OCI-LY1 (cell line): ENCODE data around the gene DNTT.
A peak's percentile ranks its signal among the peaks of the same experiment; 100 is the strongest.

Source experiments
- H2AFZ ChIP-seq: fragments of 200-600 bp; sonication (generic), shearing (Covaris generic); 2 replicates; pipeline ENCODE4 v1.6.0; 2014; ENCODE audit warnings: antibody characterized with exemption, mild to moderate bottlenecking, low read length
- H3F3A ChIP-seq: fragments of 200-600 bp; sonication (generic), shearing (Covaris generic); 2 replicates; pipeline ENCODE4 v1.6.0; 2014; ENCODE audit warnings: mild to moderate bottlenecking, antibody characterized with exemption, low read length, moderate library complexity; ENCODE audit not compliant: insufficient read depth
- H3K27ac ChIP-seq: fragments of 200-600 bp; sonication (generic); 2 replicates; pipeline ENCODE4 v1.5.1; 2014; ENCODE audit warnings: low read length, mixed run types, mild to moderate bottlenecking, low read depth; ENCODE audit not compliant: poor library complexity, severe bottlenecking
- H3K27me3 ChIP-seq: fragments of 200-600 bp; sonication (generic); 2 replicates; pipeline ENCODE4 v1.6.0; 2014; ENCODE audit warnings: antibody characterized with exemption, mild to moderate bottlenecking, low read length, moderate library complexity; ENCODE audit not compliant: insufficient read depth
- H3K36me3 ChIP-seq: fragments of 200-600 bp; sonication (generic); 2 replicates; pipeline ENCODE4 v1.6.1; 2014; ENCODE audit warnings: mild to moderate bottlenecking, antibody characterized with exemption, low read length, moderate library complexity, mixed read lengths; ENCODE audit not compliant: insufficient read depth
- H3K4me1 ChIP-seq: fragments of 200-600 bp; sonication (generic); 2 replicates; pipeline ENCODE4 v1.5.1; 2014; ENCODE audit warnings: mild to moderate bottlenecking, low read length, moderate library complexity; ENCODE audit not compliant: insufficient read depth, severe bottlenecking
- H3K4me2 ChIP-seq: fragments of 200-600 bp; sonication (generic), shearing (Covaris generic); 2 replicates; pipeline ENCODE4 v1.6.1; 2014; ENCODE audit warnings: low read length
- H3K4me3 ChIP-seq: fragments of 200-600 bp; sonication (generic); 2 replicates; pipeline ENCODE4 v1.5.1; 2014; ENCODE audit warnings: low read length, low read depth, mild to moderate bottlenecking, mixed read lengths; ENCODE audit not compliant: poor library complexity, severe bottlenecking
- H3K79me2 ChIP-seq: fragments of 200-600 bp; shearing (Covaris generic); 2 replicates; pipeline ENCODE4 v1.6.1; 2016; ENCODE audit warnings: mixed run types, low read length, mixed read lengths; ENCODE audit not compliant: insufficient read depth
- H3K9ac ChIP-seq: fragments of 200-600 bp; sonication (generic), shearing (Covaris generic); 2 replicates; pipeline ENCODE4 v1.6.1; 2014; ENCODE audit warnings: mild to moderate bottlenecking, low read length, mixed read lengths
- H3K9me2 ChIP-seq: fragments of 200-600 bp; sonication (generic), shearing (Covaris generic); 2 replicates; pipeline ENCODE4 v1.6.1; 2014; ENCODE audit warnings: low read depth, mild to moderate bottlenecking, low read length, mixed read lengths
- H3K9me3 ChIP-seq: fragments of 200-600 bp; shearing (Covaris generic); 2 replicates; pipeline ENCODE4 v1.6.1; 2014; ENCODE audit warnings: low read length, mixed read lengths
- H4K20me1 ChIP-seq: fragments of 200-600 bp; sonication (generic), shearing (Covaris generic); 2 replicates; pipeline ENCODE4 v1.6.0; 2016; ENCODE audit warnings: mild to moderate bottlenecking, low read length; ENCODE audit not compliant: insufficient read depth
- EZH2 ChIP-seq: fragments of 200-600 bp; sonication (generic), shearing (Covaris generic); IDR thresholded peaks from 2 replicates; pipeline ENCODE4 v1.8.0; 2017; ENCODE audit warnings: borderline replicate concordance, mixed run types, mild to moderate bottlenecking, antibody characterized with exemption, low read length, moderate library complexity, mixed read lengths
- TF ChIP-seq, protein P1 (sequence below): fragments of 200-600 bp; sonication (generic), shearing (Covaris generic); IDR thresholded peaks from 2 replicates; pipeline ENCODE4 v1.5.1; 2017; ENCODE audit warnings: mild to moderate bottlenecking, antibody characterized with exemption, low read length, moderate library complexity, mixed read lengths

The DNTT gene

DNA sequence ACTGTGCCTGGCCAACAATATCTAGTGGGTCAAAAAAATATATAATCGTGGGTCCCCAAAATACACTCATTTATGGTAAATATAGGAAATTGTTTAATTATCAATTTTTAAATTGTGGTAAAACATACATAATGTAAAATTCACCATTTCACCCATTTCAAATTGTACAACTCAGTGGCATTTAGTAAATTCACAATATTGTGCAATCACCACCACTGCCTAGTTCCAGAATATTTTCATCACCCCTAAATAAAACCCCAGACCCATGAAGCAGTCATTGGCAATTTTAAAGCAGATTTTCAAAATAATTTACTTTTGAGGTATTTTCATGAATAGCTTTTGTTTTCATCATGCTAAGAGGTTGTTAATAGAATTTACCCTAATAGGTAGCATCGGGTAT lies 43.1 kb upstream of the DNTT start:
- no peak for TF ChIP-seq EZH2
- TF ChIP-seq, protein P1, sequence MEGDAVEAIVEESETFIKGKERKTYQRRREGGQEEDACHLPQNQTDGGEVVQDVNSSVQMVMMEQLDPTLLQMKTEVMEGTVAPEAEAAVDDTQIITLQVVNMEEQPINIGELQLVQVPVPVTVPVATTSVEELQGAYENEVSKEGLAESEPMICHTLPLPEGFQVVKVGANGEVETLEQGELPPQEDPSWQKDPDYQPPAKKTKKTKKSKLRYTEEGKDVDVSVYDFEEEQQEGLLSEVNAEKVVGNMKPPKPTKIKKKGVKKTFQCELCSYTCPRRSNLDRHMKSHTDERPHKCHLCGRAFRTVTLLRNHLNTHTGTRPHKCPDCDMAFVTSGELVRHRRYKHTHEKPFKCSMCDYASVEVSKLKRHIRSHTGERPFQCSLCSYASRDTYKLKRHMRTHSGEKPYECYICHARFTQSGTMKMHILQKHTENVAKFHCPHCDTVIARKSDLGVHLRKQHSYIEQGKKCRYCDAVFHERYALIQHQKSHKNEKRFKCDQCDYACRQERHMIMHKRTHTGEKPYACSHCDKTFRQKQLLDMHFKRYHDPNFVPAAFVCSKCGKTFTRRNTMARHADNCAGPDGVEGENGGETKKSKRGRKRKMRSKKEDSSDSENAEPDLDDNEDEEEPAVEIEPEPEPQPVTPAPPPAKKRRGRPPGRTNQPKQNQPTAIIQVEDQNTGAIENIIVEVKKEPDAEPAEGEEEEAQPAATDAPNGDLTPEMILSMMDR, result no peak
- 0 out of 2 replicates have a peak, but pooled peaks cover 3% of the 10 kb centered on the region for H3F3A ChIP-seq
- H2AFZ ChIP-seq, result no peak overlapping the region
- no peak overlapping the region for H3K9ac ChIP-seq
- H3K4me2 ChIP-seq, result peak overlapping the region; percentile 31; the same call in 1 of the 2 replicates
- no peak overlapping the region for H3K4me3 ChIP-seq
- H3K9me3 ChIP-seq, result no peaks in the 10 kb centered on the region
- H4K20me1 ChIP-seq, result no peaks in the 10 kb centered on the region
- no peaks in the 10 kb centered on the region for H3K27me3 ChIP-seq
- H3K27ac ChIP-seq, result peak overlapping the region; percentile 72
- peaks cover 83% of the 10 kb centered on the region for H3K4me1 ChIP-seq
- H3K79me2 ChIP-seq, result peaks cover 70% of the 10 kb centered on the region
- H3K9me2 ChIP-seq, result no peaks in the 10 kb centered on the region
- peaks cover 62% of the 10 kb centered on the region for H3K36me3 ChIP-seq

DNA sequence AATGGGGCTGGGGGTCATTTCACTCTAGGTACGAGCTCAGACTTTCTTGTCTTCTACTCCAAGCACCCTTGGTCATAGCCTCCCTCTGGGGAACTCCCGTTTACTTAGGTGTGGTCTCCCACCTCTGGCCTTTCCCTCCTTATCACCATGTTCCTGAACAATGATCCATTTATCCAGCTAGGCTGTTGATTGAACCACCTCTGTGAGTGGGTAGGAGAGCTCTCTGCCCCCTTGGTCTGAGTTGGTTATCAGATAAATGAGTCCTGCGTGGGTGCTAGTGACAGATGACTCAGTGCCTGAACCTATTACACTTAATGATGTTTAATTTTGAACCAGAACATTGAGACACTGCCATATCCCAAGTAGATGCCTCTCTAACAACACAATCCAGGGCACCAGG lies 42.3 kb upstream of the DNTT start:
- H2AFZ ChIP-seq, result no peak overlapping the region
- H4K20me1 ChIP-seq, result no peaks in the 10 kb centered on the region
- no peaks in the 10 kb centered on the region for H3K9me3 ChIP-seq
- H3K27me3 ChIP-seq, result no peaks in the 10 kb centered on the region
- H3K9ac ChIP-seq, result peak overlapping the region; percentile 10; the same call in 1 of the 2 replicates
- no peak for TF ChIP-seq EZH2
- TF ChIP-seq, protein P1, result no peak
- H3K4me1 ChIP-seq, result peaks cover 91% of the 10 kb centered on the region
- peak overlapping the region; percentile 72 for H3K27ac ChIP-seq
- H3K79me2 ChIP-seq, result peaks cover 78% of the 10 kb centered on the region
- 0 out of 2 replicates have a peak, but pooled peaks cover 3% of the 10 kb centered on the region for H3F3A ChIP-seq
- peak overlapping the region; percentile 58 for H3K4me2 ChIP-seq
- no peak overlapping the region for H3K4me3 ChIP-seq
- no peaks in the 10 kb centered on the region for H3K9me2 ChIP-seq
- peaks cover 67% of the 10 kb centered on the region for H3K36me3 ChIP-seq

GRCh38 chr10:96263176-96263575 lies 41.1 kb upstream of the DNTT start:
- no peak overlapping the region for H3K4me3 ChIP-seq
- TF ChIP-seq EZH2, result no peak
- TF ChIP-seq, protein P1, result no peak
- H4K20me1 ChIP-seq, result no peaks in the 10 kb centered on the region
- peaks cover 86% of the 10 kb centered on the region for H3K79me2 ChIP-seq
- H3K4me1 ChIP-seq, result peaks cover 97% of the 10 kb centered on the region
- 0 out of 2 replicates have a peak, but pooled peaks cover 3% of the 10 kb centered on the region for H3F3A ChIP-seq
- H3K9me3 ChIP-seq, result no peaks in the 10 kb centered on the region
- peak overlapping the region; percentile 72 for H3K27ac ChIP-seq
- H3K27me3 ChIP-seq, result no peaks in the 10 kb centered on the region
- H3K9ac ChIP-seq, result peak overlapping the region; percentile 39; the same call in 1 of the 2 replicates
- peak overlapping the region; percentile 58 for H3K4me2 ChIP-seq
- H3K9me2 ChIP-seq, result no peaks in the 10 kb centered on the region
- H3K36me3 ChIP-seq, result peaks cover 70% of the 10 kb centered on the region
- no peak overlapping the region for H2AFZ ChIP-seq
